GM18526 (cell line): ENCODE data around the gene KRT78.

Source experiments
- POLR2A ChIP-seq: IDR thresholded peaks from 3 replicates; pipeline ENCODE4 v1.6.1; 2011; ENCODE audit not compliant: insufficient read length; ENCODE audit errors: extremely low read depth

KRT78 gene

DNA sequence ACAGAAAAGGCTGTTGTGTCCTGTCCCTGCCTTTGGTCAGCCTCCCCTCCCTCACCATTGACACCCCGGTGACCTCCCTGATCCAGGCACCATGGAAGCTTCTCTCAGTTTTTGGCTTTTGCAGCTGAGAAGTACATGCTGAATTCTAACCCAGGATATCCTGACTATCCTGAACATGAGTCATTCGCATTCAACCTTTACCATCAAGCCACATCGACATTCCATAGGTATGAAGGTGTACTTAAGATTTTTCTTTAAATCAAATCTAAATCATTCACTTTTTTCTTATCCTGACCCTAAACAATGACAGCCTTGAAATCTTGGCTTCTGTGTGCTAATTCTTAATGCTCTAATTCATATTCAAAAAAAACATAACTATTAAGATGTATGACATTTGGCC is 8.7 kb upstream of the KRT78 start:
- no peak for TF ChIP-seq POLR2A

DNA sequence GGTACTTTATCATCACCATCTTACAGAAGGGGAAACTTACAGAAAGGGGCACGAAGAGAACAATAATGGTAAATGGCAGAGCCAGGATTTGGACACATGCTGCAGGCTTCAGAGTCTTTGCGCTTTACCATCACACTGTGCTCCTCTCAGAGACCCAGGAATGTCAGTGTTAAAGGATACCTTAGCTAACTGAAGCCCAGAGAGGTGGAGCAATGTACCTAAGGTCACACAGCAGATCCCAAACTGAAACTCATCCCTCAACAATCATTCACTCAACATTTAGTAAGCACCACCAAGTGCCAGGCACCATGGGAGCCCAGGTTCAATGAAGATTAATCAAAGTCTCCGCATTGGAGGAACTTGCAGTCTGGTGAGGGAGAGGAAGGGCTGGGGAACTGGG is 8.0 kb upstream of the KRT78 start:
- no peak for TF ChIP-seq POLR2A

DNA sequence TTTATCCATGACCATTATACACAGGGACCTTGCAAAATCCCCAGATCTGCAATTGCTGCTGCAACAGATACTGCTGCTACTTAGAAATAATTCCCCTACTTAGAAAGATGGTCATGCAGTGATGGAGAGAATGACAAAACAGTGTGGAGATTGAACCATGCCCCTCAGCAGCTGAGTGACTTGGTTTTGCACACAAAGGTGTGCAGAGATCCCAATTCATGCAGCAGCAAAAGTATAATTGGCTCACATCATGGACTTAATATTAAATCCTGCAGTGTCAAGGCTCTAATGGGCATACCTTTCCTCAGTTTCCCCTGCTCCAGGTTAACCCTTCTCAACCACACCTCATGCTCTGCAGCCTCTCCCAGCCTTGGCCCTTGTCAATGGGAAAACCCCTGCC is 3.0 kb upstream of the KRT78 start:
- no peak for TF ChIP-seq POLR2A

DNA sequence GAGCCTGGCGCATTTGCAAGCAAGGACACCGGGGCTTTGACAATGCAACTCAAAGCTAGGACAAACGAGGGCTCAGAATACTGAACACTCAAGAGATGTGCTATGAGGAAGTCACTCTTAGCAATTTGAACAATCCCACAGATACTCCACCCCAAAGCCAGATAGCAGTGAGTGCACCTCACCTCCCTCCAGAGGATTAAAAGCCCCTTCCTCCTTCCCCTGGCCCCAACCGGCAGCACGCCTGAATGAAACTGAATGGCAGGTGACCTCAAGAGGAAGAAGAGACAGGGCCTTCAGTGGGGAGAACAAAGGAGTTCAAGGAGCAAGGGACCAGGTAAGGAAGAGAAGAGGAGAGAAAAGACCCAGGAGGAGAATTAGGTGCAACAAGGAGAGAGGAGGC is 1.9 kb upstream of the KRT78 start:
- no peak for TF ChIP-seq POLR2A

DNA sequence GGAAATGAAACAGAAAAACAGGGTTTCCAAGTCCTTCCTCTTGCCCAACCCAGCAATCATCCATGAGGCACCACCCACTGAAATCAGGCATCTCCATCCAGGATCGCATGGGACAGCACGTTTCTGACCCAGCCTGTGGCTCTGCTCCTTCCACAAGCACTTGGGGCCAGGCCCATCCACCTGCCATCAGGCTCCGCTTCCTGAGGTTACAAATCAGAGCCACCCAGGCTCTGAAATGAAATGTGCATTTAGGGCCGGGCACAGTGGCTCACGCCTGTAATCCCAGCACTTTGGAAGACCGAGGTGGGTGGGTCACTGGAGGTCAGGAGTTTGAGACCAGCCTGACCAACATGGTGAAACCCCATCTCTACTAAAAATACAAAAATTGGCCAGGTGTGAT is 717 bp upstream of the KRT78 start:
- TF ChIP-seq POLR2A: no peak

DNA sequence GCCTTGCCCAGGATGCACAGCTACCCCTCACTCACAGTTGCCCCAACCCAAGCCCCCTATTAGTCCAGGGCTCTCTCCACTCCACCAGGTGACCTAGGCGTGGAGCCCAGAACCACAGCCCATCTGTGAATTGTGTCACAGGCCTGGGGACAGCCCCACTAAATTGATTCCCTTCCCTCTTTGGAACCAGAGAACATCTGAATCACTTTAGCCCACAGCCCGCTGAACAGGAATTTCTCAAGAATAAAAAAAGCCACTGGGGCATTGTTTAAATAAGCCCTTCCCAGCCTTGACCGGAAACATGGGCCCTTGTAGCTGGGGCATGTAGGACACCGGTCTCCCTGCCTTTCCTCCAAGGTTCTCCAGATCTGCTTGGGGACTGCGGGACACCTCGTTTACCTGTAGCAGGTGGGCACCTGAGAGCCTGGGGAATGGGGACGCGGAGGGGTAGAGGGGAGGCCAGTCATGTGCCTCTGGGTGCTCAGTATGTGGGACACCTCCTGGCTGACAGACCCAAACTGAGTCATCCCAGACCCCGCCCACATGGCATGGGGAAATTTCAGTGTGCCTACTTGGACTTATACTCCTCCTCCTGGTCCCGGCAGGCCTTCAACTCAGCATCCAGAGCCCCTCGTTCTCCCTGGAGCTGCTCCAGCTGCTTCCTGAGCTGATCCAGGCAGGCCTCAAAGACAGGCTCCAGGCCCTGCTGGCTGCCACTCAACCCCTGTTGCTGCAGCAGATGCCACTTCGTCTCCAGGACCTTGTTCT is 1.3 kb downstream of the KRT78 start:
- no peak for TF ChIP-seq POLR2A

DNA sequence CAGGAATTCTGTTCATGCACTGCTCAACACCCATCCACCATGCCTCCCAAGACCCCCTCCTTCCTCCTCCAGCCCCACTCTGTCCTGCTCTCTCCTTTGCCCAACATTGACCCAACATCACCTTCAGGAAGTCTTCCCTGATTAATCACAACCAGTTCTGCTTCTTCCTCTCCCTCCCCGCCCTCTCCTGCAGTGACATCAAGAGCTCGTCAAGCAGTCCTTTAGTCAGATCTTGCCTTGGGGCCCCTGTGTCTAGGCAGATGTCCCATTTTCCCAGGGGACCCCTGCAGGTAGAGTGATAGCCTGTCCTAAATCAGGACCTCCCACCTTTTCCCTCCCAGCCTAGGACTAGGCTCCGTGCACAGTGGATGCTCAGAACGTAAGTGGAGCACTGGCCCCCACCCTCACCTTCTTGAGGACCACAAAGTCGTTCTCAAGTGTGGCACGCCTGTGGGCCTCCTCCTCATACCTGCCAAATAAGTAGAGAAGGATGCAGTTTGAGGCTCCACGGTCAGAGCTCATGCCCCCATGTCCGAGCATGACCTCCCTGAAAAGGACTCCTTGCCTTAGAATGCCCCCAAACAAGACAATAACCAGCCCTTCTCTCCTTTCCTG is 2.3 kb downstream of the KRT78 start:
- TF ChIP-seq POLR2A: no peak

DNA sequence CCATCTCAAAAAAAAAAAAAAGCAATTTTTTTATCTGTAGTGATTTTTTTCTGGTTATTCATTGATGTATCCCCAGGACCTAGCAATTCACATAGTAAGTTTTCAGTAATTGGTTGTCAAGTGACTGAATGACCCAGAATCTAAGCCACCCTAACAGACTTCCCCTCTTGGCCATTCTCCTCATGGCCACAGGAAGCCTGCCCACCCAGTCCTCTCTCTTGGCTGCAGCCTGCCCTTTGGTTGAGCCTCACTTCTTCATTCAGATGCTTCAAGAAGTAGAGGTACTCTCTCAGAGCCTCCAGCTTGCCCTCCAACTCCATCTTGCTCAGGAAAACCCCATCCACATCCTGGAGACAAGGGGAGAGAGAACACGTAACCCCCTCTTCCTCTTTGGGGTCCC is 2.8 kb downstream of the KRT78 start:
- TF ChIP-seq POLR2A: no peak

DNA sequence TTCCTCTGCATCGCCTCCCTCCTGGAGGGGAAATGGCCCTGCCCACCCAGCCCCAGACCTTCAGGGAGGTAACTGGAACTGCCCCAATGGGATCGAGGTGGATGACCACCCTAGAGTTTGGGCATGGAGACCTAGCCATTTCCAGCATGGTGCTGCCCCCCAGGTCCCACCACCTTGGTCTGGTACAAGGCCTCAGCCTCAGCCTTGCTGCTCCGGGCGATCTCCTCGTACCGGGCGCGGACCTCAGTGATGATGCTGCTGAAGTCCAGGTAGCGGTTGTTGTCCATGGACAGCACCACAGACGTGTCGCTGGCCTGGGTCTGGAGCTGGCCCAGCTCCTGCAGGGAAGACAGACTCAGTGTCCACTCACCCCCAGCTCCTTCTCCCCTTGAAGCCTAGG is 4.4 kb downstream of the KRT78 start:
- TF ChIP-seq POLR2A: no peak

DNA sequence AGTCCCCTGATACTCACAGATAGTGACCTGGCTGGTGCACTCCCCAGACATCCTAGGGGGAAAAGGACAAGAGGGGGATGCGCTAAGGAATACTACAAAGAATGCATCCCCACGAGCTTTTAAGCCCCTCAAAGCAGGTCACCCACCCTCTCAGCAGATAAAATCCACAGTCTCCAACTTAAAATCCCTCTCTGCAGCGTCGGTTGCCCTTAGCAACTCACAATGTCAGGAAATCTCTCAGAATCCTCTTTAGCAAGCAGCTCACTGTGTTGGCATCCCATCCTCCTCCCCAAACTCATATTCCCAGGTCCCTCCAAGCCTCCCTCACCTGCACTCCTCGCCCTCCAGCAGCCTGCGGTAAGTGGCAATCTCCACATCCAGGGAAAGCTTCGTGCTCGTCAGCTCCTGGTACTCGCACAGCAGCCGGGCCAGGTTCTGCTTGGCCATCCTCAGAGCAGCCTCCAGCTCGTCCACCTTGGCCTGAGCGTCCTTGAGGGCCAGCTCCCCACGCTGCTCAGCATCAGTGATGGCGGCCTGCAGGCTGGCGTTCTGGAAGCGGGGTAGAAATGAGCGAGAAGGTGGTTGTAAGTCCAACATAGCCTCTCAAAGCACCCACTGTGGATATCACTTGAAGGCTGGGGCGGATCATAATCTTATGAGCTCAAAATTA is 9.2 kb downstream of the KRT78 start:
- no peak for TF ChIP-seq POLR2A

DNA sequence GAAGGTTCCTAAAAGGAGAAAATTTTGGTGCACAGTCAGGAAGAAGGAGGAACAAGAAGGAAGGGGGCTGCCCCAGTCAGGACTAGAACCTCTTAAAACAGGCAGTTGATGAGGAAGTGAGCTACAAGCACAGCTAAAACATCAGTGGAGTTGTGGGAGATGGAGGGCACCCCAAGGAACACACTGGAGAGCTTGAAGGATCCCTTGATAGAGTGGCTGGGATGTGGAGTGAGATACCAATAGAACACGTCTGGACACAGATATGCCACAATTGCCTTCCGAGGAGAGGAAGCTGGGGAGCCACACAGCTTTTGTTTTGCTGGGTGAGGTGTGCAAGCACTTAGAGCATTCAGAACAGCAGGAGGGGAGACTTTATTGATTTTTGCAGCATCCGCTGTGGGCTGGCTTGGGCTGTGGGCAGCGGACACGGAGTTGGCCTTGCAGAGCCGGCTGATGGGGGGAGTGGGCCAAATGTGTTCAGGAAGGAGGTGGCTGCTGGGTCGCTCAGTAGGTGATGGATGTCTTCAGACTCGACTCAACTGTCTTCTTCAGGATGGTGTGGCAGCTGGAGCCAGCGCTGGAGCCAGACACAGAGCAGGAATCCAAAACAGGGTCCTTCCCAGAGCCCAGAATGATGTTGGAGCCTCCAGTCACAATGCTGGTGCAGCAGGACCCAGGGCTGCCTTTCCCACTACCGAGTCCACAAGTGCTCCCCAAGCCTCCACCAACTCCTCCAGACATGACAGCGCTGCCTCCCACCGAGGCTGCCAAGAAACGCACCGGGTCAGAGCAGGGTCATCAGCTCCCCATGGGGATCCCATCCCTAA is 10.0 kb downstream of the KRT78 start:
- TF ChIP-seq POLR2A: no peak

DNA sequence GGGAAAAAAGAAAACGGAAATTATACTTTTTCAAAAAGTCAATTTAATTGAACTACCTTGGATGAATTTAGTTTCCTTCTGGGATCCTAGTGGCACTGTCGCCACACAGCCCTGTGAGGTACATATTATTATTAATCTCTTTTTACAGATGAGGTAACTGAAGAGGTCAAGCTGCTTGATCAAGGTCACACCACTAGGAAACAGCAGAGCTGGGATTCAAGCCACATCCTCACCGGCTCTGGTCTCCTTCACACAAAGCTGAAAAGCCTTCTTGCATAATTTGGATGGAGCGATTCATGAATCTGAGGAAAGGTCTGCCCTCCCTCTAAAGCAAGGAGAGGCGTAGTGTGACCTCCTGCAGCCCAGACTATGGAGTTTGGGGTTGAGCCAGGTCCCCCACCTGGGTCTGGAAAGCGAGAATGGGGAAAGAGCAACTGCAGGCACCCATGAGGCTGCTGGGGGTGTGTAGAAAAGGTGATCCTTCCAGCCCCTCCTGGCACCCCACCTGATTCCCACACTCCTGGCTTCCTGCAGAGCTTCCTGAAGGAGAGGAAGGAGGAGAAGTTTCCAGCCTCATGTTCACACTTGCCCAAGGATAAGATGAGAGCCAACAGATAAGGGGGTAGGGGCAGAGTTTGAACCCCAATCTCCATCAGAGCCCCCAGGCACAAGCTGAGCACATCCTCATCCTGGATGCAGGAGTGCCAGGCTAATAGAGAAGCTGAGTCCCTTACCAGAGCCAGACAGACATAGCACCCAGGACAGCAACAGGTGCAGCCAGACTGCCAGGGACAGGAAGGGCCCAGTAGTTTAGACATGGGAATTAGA is 10.8 kb downstream of the KRT78 start:
- no peak for TF ChIP-seq POLR2A

DNA sequence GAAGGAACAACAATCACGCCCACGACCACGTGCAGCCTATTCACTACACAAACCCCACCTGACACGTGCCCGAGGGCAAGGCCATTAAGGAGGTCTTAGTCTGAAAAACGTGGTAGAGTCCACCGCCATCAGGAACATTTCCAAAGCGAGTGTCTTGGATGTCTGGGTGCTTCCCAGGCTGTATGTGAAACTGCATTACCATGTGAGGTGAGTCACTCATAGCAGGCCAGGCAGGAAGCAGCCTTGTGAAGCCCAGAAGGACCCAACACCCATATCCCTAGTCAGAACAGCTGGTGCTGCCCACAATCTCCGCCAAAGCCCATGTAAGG is 11.4 kb downstream of the KRT78 start:
- no peak for TF ChIP-seq POLR2A

DNA sequence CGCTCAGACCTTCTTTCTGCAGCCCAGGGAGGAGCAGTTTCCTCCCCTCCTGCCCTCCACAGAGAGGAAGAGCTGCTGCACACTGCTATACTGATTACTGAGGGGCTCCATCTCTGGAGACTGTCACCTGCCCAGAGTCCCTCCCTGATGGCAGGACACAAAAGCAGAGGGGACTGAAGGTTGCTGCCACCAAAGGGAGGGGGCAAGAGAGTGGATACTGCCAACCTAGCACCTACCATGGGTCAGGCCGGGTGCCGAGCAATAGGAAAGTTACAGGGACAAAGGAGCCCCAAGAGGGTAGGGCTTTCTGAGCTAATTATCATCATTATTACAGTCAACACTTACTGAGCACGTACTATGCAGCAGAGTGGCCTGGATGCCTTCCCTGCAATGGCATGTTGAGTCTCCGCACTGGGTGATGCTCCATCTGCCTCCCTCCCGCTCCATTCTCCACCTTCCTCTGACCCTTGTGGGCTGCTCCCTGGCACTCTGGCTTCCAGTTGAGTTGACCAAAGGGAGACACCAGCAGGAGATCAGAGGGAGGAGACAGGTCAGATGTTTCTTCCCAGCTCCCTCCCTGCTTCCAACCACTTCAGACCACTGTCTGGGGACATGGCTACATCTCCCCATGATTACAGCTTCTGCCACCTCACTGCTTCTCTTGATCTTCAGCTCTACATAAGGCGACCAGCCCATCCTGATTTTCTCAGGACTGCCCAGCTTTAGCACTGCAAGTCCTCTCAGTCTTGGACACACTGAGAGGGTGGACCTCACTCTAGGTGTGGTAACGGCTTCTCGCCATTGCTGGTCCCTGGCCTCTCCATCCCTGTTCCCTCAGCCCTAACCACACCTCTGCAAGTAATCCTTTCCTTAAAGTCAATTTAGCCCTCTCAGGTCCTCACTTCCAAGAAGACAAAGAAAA is 12.0 kb downstream of the KRT78 start:
- TF ChIP-seq POLR2A: no peak
